Hepatocyte (in vitro differentiated cells): ENCODE data around the gene GLI3.

ENCODE experiments used
- CTCF ChIP-seq: fragments of 200-600 bp; sonication (generic); IDR thresholded peaks from 2 replicates; pipeline ENCODE4 v1.5.1; 2016; ENCODE audit warnings: antibody characterized with exemption, mild to moderate bottlenecking; ENCODE audit not compliant: poor library complexity
- EZH2phosphoT487 ChIP-seq: fragments of 200-600 bp; sonication (generic); IDR thresholded peaks from one replicate; pipeline ENCODE4 v1.6.1; 2018; ENCODE audit warnings: antibody characterized with exemption, mild to moderate bottlenecking, low read depth, moderate library complexity; ENCODE audit not compliant: unreplicated experiment, severe bottlenecking

GRCh38 chr7:42254217-42254616 lies 17.2 kb upstream of the GLI3 start:
- TF ChIP-seq CTCF = no peak
- no peak for TF ChIP-seq EZH2phosphoT487
